Spleen (tissue), 11 donors: Measurements from ENCODE around the gene P2RX2. TPM values are rescaled to one million over a fixed set of nuclear protein-coding genes. Genes with fewer than 3 reads are reported as not detected.
"Not testable (repeated sequence)": the region's sequence is repeated elsewhere in the genome, so short reads cannot be mapped to it uniquely, and the experiment has no call there.

Source experiments
- DNase-seq: peaks from one replicate; pipeline ENCODE4 v3.0.0-alpha.2; 2020
- H3K27ac ChIP-seq, 8 donors: fragments of 200-600 bp; sonication (generic) in 7 of 8; 1 replicate in 4 of 8; 2 replicates in 4 of 8; pipeline versions ENCODE4 v1.5.0 to v1.8.0; 2016 to 2021; ENCODE audit warnings: inconsistent platforms in 4 of 8, mild to moderate bottlenecking in 4 of 8, moderate library complexity in 1 of 8
- H3K27me3 ChIP-seq, 7 donors: fragments of 200-600 bp; sonication (generic) in 6 of 7; replicated peaks in 1 of 7; 1 replicate in 4 of 7; 2 replicates in 3 of 7; pipeline versions ENCODE4 v1.5.0 to v1.8.0; 2016 to 2021; ENCODE audit warnings: inconsistent platforms in 3 of 7, mild to moderate bottlenecking in 1 of 7
- H3K36me3 ChIP-seq, 6 donors: fragments of 200-600 bp; sonication (generic) in 5 of 6; 1 replicate in 4 of 6; 2 replicates in 2 of 6; pipeline versions ENCODE4 v1.5.0 to v1.8.0; 2016 to 2021; ENCODE audit warnings: inconsistent platforms in 2 of 6
- H3K4me1 ChIP-seq, 6 donors: fragments of 200-600 bp; sonication (generic) in 5 of 6; 1 replicate in 3 of 6; 2 replicates in 3 of 6; pipeline versions ENCODE4 v1.5.0 to v1.8.0; 2016 to 2021; ENCODE audit warnings: inconsistent platforms in 3 of 6
- H3K4me3 ChIP-seq, 8 donors: fragments of 200-600 bp; sonication (generic) in 7 of 8; 1 replicate in 4 of 8; 2 replicates in 4 of 8; pipeline versions ENCODE4 v1.5.0 to v1.8.0; 2016 to 2021; ENCODE audit warnings: inconsistent platforms in 4 of 8, mild to moderate bottlenecking in 4 of 8, moderate library complexity in 2 of 8
- H3K9me3 ChIP-seq, 8 donors: fragments of 200-600 bp; sonication (generic) in 7 of 8; 1 replicate in 4 of 8; 2 replicates in 4 of 8; pipeline versions ENCODE4 v1.5.0 to v1.8.0; 2016 to 2021; ENCODE audit warnings: inconsistent platforms in 4 of 8
- POLR2A ChIP-seq, 3 donors: fragments of 450-650 bp; IDR thresholded peaks; one replicate each; pipeline ENCODE4 v1.5.1; 2017; ENCODE audit warnings: antibody characterized with exemption in 3 of 3, mild to moderate bottlenecking in 1 of 3
- POLR2AphosphoS5 ChIP-seq, 3 donors: sonication (generic); formaldehyde crosslinking; IDR thresholded peaks; one replicate each; pipeline ENCODE4 v1.5.1; 2017; ENCODE audit warnings: antibody characterized with exemption in 3 of 3
- WGBS, 5 donors: extraction: QIAGEN DNeasy Blood & Tissue Kit in 3 of 5; methylation state at CpG; one replicate each; pipeline versions ENCODE4 v1.1.5 to v1.1.7; 2013 to 2018; 5-methylcytosine and 5-hydroxymethylcytosine counted together
- intact Hi-C: fragments of 100-400 bp; cut with DNase I; formaldehyde crosslinking; loops from one replicate; pipeline ENCODE4 v1.15.0; 2023; ENCODE audit warnings: low total_unique reads
- polyA plus RNA-seq, 3 donors: library from polyadenylated mRNA; stranded (reverse); fragments of 200-250 nt; gene quantifications; one replicate each; pipeline ENCODE4 v1.2.1, GENCODE V29; 2013
- total RNA-seq, 7 donors: library from RNA; depleted of rRNA in 3 of 7; stranded (reverse); fragments of >200 nt in 3 of 7; fragmentation: NEBNext Ultra II Directional in 4 of 7; extraction: Animal tissue kit (Norgen Biotek cat#: 25700) in 4 of 7; gene quantifications; one replicate each; pipeline versions ENCODE4 v1.1.0 to v1.2.1, GENCODE V29; 2016 to 2021
- TF ChIP-seq, protein P1 (sequence below), 11 experiments: fragments of 200-600 bp in 7 of 11; fragments of 450-650 bp in 4 of 11; sonication (generic) in 4 of 11; IDR thresholded peaks in 8 of 11; conservative IDR thresholded peaks in 3 of 11; 1 replicate in 7 of 11; 2 replicates in 4 of 11; pipeline versions ENCODE4 v1.4.0 to v1.8.0; 2016 to 2021; ENCODE audit warnings: antibody characterized with exemption in 11 of 11, inconsistent platforms in 4 of 11, mild to moderate bottlenecking in 1 of 11
- donor health status: healthy with polysubstance abuse.
- donor health status: DM: no; HTN: no; CAD: no; lungs with moderate emphysema.
- donor health status: DM: no; HTN: no; CAD: no.
- donor health status: Bipolar disorder and iron deficiency.
- donor health status: healthy.
- donor health status: DM: no; HTN: no; CAD: no.
- donor health status: DM: yes; HTN: yes; CAD: no.

The P2RX2 gene
- total and polyA plus RNA-seq, 10 donors: 0.77 to 4.5 (median 2.5) TPM

DNA sequence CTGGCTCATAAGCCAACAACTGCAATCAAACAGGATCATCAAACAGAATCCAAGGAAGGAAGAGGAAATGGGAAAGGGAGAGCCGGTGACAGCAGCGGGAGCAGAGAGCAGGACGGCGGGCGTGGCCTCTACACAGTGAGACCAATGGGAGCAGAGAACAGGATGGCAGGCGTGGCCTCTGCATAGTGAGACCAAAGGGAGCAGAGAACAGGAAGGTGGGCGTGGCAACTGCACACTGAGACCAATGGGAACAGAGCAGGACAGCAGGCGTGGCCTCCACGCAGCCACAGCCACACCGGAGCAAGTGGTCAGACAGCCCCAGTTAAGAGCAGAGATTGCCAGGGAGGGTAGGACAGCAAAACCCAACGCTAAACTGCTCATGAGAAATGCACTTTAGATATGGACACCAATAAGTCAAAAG lies 24.6 kb upstream of the P2RX2 start:
- peak; percentile 88 for DNase-seq
- TF ChIP-seq, protein P1, sequence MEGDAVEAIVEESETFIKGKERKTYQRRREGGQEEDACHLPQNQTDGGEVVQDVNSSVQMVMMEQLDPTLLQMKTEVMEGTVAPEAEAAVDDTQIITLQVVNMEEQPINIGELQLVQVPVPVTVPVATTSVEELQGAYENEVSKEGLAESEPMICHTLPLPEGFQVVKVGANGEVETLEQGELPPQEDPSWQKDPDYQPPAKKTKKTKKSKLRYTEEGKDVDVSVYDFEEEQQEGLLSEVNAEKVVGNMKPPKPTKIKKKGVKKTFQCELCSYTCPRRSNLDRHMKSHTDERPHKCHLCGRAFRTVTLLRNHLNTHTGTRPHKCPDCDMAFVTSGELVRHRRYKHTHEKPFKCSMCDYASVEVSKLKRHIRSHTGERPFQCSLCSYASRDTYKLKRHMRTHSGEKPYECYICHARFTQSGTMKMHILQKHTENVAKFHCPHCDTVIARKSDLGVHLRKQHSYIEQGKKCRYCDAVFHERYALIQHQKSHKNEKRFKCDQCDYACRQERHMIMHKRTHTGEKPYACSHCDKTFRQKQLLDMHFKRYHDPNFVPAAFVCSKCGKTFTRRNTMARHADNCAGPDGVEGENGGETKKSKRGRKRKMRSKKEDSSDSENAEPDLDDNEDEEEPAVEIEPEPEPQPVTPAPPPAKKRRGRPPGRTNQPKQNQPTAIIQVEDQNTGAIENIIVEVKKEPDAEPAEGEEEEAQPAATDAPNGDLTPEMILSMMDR (IDR thresholded peaks at IDR 0.05 in 8 of 11, conservative IDR thresholded peaks at IDR 0.05 in 3 of 11): no peak
- peak in 1 of 3 donors; percentile 55 for TF ChIP-seq POLR2AphosphoS5 (IDR thresholded peaks at IDR 0.05)
- 12 to 37% (median 30%) methylated on average over 11 of the region's 11 CpGs for WGBS, 5 donors
- peaks cover 0 to 39% (median 0%) of the 10 kb centered on the region in 7 donors for H3K27me3 ChIP-seq
- H3K4me1 ChIP-seq: peaks cover 0 to 21% (median 8%) of the 10 kb centered on the region in 6 donors
- intact Hi-C loops: no loop called here
- peak overlapping the region in 2 of 8 donors; percentile 29 to 42 for H3K4me3 ChIP-seq
- H3K9me3 ChIP-seq: peaks cover 0 to 3% (median 0%) of the 10 kb centered on the region in 8 donors
- H3K27ac ChIP-seq: peak overlapping the region in 5 of 8 donors; percentile 2 to 62 (median 46)
- H3K36me3 ChIP-seq: no peaks in the 10 kb centered on the region

DNA sequence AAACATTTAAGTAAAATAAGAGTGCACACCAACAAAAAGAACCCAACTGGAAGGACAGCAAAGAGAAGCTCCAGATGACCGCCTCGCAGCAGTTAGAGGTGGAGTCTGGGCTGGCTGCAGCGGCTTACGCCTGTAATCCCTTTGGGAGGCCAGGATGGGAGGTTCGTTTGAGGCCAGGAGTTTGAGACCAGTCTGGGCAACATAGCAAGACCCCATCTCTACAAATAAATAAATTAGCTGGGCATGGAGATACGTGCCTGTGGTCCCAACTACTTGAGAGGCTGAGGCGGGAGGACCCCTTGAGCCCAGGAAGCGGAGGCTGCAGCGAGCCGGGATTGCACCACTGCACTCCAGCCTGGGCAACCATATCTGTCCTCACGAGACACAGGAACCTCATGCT lies 23.4 kb upstream of the P2RX2 start:
- DNase-seq: no peak
- Histone ChIP-seq H3K4me1 (peaks cover 3 to 32% (median 14%) of the 10 kb centered on the region in 6 donors), H3K27ac (no peak overlapping the region), H3K36me3 (no peaks in the 10 kb centered on the region), H3K9me3 (no peaks in the 10 kb centered on the region), H3K4me3 (no peak overlapping the region), H3K27me3 (peaks cover 0 to 47% (median 0%) of the 10 kb centered on the region in 7 donors)
- TF ChIP-seq POLR2A (IDR thresholded peaks at IDR 0.05): no peak
- TF ChIP-seq POLR2AphosphoS5 (IDR thresholded peaks at IDR 0.05): no peak
- TF ChIP-seq, protein P1 (IDR thresholded peaks at IDR 0.05 in 8 of 11, conservative IDR thresholded peaks at IDR 0.05 in 3 of 11): no peak
- intact Hi-C loops: no loop called here
- 78 to 83% (median 80%) methylated on average over 11 of the region's 11 CpGs for WGBS, 5 donors

DNA sequence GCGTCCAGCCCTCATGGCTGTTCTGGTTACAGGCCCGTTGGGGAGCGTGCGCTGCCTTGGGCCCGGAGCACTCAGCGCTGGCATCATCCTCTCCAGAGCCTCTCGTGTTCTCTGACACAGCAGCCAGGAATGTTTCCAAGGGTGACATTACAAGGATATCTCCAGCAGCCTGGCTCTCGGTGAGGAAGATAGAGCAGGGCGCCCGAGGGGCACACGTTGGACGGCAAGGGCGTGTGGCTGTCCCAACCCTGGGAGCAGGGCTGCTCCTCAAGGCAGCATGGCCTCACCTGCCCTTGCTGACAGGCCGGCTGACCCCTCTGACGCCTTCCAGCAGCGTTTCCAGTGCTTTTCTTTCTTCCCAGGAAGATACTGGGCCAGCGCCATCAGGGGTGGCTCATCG lies 22.6 kb upstream of the P2RX2 start:
- DNase-seq: no peak
- intact Hi-C loops: no loop called here
- H3K9me3 ChIP-seq: no peaks in the 10 kb centered on the region
- H3K4me1 ChIP-seq: peaks cover 6 to 40% (median 21%) of the 10 kb centered on the region in 6 donors
- H3K27ac ChIP-seq: no peak overlapping the region
- TF ChIP-seq, protein P1 (IDR thresholded peaks at IDR 0.05 in 8 of 11, conservative IDR thresholded peaks at IDR 0.05 in 3 of 11): no peak
- TF ChIP-seq POLR2A (IDR thresholded peaks at IDR 0.05): no peak
- no peak for TF ChIP-seq POLR2AphosphoS5 (IDR thresholded peaks at IDR 0.05)
- no peaks in the 10 kb centered on the region for H3K36me3 ChIP-seq
- 85 to 89% (median 87%) methylated on average over 12 to 18 of the region's 18 CpGs for WGBS, 5 donors
- H3K4me3 ChIP-seq: no peak overlapping the region
- H3K27me3 ChIP-seq: peaks cover 0 to 55% (median 2%) of the 10 kb centered on the region in 7 donors

DNA sequence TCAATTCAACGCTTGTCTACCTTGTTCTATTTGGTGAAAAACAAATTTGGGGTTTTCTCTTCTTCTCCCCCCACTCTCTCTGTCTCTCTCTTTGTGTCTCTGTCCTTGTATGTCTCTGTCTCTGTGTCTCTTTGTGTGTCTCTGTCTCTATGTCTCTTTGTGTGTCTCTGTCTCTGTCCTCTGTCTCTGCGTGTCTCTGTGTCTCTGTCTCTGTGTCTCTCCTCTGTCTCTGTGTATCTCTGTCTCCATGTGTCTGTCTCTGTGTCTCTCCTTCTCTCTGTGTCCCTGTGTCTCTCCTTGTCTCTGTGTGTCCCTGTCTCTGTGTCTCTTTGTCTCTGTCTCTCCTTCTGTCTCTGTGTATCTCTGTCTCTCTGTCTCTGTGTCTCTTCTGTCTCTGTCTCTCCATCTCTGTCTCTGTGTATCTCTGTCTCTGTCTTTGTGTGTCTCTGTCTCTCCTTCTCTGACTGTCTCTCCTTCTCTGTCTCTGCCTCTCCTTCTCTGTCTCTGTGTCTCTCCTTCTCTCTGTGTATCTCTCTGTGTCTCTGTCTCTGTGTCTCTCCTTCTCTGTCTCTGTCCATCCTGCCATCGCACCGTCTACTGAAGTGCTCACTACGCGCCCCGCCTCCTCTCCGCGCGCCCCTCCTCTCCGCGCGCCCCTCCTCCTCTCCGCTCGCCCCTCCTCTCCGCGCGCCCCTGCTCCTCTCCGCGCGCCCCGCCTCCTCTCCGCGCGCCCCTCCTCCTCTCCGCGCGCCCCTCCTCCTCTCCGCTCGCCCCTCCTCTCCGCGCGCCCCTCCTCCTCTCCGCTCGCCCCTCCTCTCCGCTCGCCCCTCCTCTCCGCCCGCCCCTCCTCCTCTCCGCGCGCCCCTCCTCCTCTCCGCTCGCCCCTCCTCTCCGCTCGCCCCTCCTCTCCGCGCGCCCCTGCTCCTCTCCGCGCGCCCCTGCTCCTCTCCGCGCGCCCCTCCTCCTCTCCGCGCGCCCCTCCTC lies 21.0 kb upstream of the P2RX2 start:
- no peak for TF ChIP-seq POLR2AphosphoS5 (IDR thresholded peaks at IDR 0.05)
- no peak for TF ChIP-seq POLR2A (IDR thresholded peaks at IDR 0.05)
- TF ChIP-seq, protein P1 (IDR thresholded peaks at IDR 0.05 in 8 of 11, conservative IDR thresholded peaks at IDR 0.05 in 3 of 11): no peak
- Histone ChIP-seq H3K9me3 (no peaks in the 10 kb centered on the region), H3K4me3 (peak overlapping the region in 6 of 8 donors; percentile 22 to 53 (median 42)), H3K27me3 (peaks cover 0 to 68% (median 2%) of the 10 kb centered on the region in 7 donors), H3K36me3 (no peaks in the 10 kb centered on the region), H3K27ac (peak overlapping the region in 2 of 8 donors; percentile 67 to 78), H3K4me1 (peaks cover 6 to 53% (median 28%) of the 10 kb centered on the region in 6 donors)
- intact Hi-C loops: no loop called here
- DNase-seq: peak; percentile 82
- WGBS, 5 donors: 5 to 13% (median 6%) methylated on average over 13 to 57 of the region's 58 CpGs

DNA sequence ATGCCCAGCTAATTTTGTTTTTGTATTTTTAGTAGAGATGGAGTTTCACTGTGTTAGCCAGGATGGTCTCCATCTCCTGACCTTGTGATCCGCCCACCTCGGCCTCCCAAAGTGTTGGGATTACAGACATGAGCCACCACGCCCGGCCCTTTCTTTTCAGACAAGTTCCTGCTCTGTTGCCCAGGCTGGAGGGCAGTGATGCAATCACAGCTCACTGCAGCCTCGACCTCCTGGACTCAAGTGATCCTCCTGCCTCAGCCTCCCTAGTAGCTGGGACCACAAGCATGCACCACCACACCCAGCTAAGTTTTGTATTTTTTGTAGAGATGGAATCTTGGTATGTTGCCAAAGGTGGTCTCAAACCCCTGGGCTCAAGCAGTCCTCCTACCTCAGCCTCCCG lies 19.1 kb upstream of the P2RX2 start:
- intact Hi-C loops, H3K27ac ChIP-seq, H3K4me3 ChIP-seq, H3K36me3 ChIP-seq, H3K9me3 ChIP-seq, DNase-seq: not testable (repeated sequence)
- peaks cover 5 to 63% (median 37%) of the 10 kb centered on the region in 6 donors for H3K4me1 ChIP-seq
- 75 to 89% (median 81%) methylated on average over 6 of the region's 6 CpGs for WGBS, 5 donors
- H3K27me3 ChIP-seq: peaks cover 0 to 74% (median 8%) of the 10 kb centered on the region in 7 donors
